RPMI8226 (cell line): Measurements from ENCODE around the gene AFF3.
"Not testable (repeated sequence)": the region's sequence is repeated elsewhere in the genome, so short reads cannot be mapped to it uniquely, and the experiment has no call there.

Experiments
- DNase-seq: peaks from one replicate; pipeline ENCODE4 v3.0.0-alpha.2; 2015

AFF3 gene

DNA sequence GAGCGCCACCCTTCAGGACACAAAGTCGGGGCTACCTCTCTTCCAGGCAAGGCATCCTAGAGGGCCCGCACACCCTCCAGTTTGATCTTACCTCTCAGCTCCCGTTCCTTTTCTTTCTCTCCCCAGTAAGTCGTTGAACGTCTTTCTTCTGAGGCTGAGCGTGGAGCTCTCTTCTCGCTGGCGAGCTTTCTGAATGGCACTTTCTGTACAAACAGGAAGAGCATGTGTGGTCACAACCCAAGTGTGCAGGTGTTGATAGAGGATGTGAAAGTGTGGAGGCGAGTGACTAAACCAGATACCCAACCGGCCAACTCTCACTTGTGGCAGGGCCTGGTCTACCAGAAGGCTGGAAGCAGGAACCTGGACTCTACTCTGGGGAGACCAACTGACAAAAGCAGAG, at the start of gene AFF3:
AFF3 (minus strand) TSS at position 198 of the 400 bp plus-strand sequence. CDS start 38,136 bp downstream, outside the sequence.
- peak; percentile 81 for DNase-seq

DNA sequence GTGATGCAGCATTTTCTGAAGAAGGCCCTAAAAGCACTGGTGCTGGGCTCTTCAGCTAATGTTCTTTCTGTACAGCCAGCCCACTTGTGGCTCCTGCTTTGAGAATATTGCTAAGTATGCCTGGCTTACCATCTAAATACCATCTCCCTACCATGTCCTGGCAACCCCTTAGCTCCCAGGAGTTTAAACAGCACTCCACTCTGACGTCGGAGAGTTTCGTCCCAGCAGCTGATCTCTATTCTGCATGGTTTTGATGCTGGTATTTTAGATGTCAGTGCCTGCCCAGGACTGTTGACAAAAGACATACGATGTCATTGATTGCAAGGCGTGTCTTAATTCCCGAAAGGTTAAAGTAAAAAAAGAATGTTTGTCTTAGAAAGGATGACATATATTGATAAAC, 47.0 kb upstream of the AFF3 start:
- DNase-seq = no peak

GRCh38 chr2:100188326-100188725, 45.9 kb upstream of the AFF3 start:
- DNase-seq = no peak

- DNase-seq = no peak
These were observed 43.7 kb upstream of the AFF3 start for GRCh38 chr2:100186126-100186525.

- no peak for DNase-seq
These were observed 43.1 kb upstream of the AFF3 start for GRCh38 chr2:100185516-100185915.

DNA sequence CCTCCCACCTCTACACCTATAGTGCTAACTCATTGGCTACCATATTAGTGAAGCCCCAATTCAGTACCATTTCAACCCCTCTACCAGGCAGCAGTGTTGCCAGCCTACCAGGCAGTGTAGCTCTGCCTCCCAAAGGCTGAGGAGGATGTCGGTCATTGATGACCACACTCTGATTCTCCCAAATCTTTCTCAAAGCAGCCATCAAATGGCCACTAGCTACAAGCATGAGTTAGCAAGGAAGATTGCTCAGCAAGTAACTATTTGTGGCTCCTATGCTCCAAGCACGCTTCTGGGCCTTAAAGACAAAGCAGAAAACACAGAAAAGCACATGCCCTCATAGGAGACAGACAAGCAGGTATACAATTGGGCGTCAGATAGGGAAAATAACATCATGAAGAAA, 42.7 kb upstream of the AFF3 start:
- no peak for DNase-seq

DNA sequence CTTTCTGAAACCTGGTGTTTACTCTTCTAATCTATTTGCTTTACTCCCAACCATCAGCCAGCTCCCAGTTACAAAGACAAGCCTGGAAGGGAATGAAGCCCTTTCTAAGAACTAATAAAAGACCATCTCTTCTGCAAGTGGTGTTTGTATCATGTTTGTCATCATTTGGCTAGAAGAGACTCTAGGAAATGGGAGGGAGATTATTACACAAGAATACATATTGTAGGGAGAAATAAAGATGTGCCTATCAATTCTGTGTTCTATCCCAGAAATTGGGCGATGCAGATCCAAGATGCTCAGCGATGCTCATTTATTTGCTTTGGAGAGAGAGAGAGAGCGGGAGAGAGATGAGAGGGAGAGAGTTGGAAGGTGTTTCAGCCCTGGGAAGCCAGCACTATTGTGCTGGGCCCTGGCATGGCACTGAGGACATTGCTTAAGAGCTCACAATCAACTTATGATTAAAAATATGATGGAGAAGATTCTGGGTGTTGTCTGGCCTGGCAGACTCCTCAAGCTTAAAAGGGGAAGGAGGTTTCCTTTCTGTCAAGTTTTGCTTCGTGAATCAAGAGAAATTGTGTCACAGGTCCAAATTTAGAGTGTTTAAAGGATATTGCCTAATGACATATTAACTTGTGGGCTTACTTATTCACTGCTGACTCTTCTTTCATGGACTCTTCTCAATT, 41.8 kb upstream of the AFF3 start:
- DNase-seq = no peak

GRCh38 chr2:100182494-100183361, 40.3 kb upstream of the AFF3 start:
- no peak for DNase-seq

DNA sequence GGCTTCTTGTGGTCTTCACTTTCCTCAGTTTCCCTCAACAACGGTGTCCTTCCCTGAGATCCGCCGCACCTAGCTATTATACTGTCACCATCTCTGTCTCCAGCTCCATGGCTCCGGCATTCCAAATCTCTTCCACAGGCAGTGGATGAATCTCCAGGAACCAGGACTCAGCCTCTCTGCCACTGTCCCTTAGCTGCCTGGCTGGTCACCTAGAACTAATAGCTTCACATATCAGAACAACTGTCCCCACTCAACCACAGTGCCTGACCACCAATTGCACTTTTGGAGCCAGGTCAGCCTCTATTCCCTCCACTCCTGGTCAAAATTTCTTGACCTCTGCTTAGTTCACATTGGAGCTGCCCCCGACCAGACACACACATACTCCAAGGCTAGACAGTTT, 38.1 kb upstream of the AFF3 start:
- DNase-seq = no peak

DNA sequence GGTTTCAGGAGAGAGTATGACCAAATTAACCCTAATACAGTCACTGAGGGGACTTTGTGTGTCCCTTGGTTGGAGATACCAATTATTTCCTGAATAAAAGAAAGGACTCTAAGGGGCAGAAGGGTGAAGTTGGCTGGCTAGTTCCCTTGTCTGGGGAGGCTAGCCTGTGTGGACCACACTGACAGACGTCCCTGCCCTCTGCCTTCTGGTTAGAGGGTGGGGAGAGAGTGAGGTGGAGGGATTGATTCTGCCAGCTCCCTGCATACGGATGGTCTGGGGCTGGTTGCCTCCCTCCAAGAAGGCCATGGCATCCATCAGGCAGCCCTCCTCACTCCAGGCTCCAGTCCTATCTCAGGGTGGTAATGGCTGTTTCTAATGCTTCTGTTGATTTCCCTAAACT, 37.4 kb upstream of the AFF3 start:
- no peak for DNase-seq

DNA sequence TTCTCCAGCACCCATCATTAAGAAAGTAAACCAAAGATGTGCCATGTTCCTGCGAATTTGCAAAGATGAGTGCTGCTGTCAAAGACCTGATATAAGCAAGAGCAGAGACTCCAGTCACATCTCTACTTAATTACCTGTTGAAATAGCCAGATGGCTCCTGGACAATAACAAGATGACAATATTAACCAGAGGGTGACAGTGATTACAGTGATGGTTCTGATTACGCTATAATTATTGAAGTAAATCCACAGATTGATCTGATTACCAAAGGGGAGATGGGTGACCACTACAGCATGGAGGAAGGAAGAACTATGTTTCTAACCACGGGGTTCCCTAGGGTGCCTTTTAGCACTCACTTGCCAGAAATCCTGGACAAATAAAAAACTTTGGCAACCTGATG, 36.5 kb upstream of the AFF3 start:
- DNase-seq = no peak

DNA sequence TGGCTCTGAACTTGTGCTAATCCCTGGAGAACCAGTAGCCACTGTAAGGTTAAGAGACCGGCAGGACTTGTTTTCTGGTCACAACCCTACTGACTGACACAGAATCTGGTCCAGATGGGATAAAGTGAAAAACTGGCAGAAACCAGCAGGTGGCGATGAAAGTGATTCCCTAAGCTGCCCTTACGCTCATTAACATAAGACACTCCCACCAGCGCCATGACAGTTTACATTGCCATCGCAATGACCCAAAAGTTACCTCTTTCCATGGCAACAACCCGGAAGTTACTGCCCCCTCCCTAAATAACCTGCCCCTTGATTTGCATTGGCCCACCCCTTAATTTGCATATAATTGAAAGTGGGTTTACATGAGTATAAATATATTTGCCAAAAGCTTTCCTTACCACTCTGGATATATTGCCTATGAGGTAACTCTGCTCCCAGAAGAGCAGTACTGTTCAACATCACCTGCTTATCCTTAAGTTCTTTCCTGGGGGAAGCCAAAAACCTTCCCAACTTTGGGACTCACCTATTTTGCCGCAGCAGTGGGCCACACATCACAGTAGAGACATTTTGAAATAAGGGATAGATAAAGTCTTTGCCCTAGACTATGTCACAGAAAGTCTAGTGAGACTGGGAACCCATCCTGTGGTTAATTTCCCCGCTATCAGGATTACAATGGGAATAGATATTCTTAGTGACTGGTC, 35.8 kb upstream of the AFF3 start:
- peak; percentile 70 for DNase-seq

- DNase-seq = no peak
These were observed 34.5 kb upstream of the AFF3 start for GRCh38 chr2:100176925-100177324.

DNA sequence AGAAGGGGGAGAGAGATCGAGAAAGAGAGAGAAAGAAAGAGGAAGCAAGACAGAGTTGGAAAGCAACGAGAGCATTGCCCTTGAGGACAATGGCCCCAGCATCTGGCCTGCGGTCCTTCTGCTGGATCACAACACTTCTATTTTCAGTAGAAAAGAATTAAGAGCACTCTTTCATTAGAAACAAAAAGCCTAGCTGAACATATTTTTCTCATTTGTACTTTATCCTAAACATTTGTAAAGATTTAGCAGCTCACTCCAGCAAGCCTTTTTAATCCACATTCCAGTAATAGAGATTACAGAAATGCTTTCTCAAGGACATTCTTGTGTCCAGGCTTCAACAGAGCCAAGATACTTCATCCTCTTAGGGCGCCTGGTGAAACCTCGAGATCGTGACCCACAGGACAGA, 31.6 kb upstream of the AFF3 start:
- no peak for DNase-seq

GRCh38 chr2:100166701-100167100, 24.3 kb upstream of the AFF3 start:
- DNase-seq = no peak

- DNase-seq = no peak
These were observed 21.2 kb upstream of the AFF3 start for GRCh38 chr2:100163605-100164004.

- DNase-seq = no peak
These were observed 19.7 kb upstream of the AFF3 start for GRCh38 chr2:100161945-100162620.

GRCh38 chr2:100160396-100160795, 18.0 kb upstream of the AFF3 start:
- no peak for DNase-seq

GRCh38 chr2:100151832-100152231, 9.4 kb upstream of the AFF3 start:
- not testable (repeated sequence) for DNase-seq

- DNase-seq = no peak
These were observed 8.9 kb upstream of the AFF3 start for GRCh38 chr2:100151310-100151709.

- no peak for DNase-seq
These were observed 6.5 kb upstream of the AFF3 start for GRCh38 chr2:100148883-100149282.

DNA sequence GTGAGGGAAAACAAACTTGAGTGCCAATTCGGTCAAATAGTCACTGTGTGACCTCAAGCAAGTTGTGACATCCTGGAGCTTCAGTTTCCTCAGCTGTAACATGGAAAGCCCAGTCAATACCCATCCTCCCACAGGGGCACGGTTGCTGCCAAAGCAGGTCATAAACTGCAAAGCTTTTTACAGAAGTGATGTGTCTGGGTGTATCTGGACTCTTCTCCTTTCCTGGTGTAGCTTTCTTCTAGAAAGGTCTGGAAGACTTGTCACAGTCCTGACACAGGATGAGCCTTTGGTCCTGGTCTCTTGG, 4.2 kb upstream of the AFF3 start:
- no peak for DNase-seq

GRCh38 chr2:100145893-100146656, 3.7 kb upstream of the AFF3 start:
- DNase-seq = no peak
